ENCODE results near the gene MAP2K5.

DNA sequence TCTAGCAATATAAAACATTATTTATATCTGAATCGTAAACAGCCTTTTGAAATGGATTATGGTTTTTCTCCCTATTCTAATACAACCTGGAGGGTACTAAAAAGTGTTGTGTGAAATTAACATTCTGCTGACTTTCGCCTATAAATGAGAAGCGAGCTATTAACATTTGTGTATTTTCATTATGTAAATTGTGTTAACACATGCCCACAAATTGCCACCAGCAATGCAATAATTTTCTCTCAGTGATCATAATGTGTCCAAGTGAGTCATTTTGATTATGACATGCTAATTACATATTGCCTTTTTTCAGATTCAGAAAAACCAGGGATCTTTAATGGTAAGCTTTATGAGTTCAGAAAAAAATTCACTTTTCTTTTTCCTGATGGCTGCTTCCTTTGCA, 205.4 kb downstream of the MAP2K5 start:
- TF ChIP-seq CTCF (IDR thresholded peaks at IDR 0.05) (no peak), ZFX (IDR thresholded peaks at IDR 0.05; ENCODE audit: borderline replicate concordance) (no peak)
